Measurements from ENCODE around the gene SGK1. TPM values are rescaled to one million over a fixed set of nuclear protein-coding genes. Genes with fewer than 3 reads are reported as not detected.
A peak's percentile ranks its signal among the peaks of the same experiment; 100 is the strongest.

The SGK1 gene
- total and polyA plus RNA-seq, 10 of the 15 experiments (the other 5 are each of a cell fraction or from before 2014, with no cell fraction given) = 0.62 to 5.1 (median 2.9) TPM

- TF ChIP-seq RBBP5 (conservative IDR thresholded peaks at IDR 0.05) (no peak), ASH2L (IDR thresholded peaks at IDR 0.05; ENCODE audit: borderline replicate concordance, low read depth) (no peak), PBX3 (IDR thresholded peaks at IDR 0.05; ENCODE audit: insufficient replicate concordance, low read depth, low read length) (no peak), ZNF24 (IDR thresholded peaks at IDR 0.05) (no peak)
Observed at GRCh38 chr6:134309227-134309626, 8.7 kb downstream of the SGK1 start (continued).

- intact Hi-C loops (cut with micrococcal nuclease; ENCODE audit: unreplicated experiment) = no loop called here
- FAIRE-seq (no peak), ATAC-seq (no peak), DNase-seq (ENCODE audit: low read depth, low spot score) (no peak)
- no peaks in the 10 kb centered on the region for H3K79me2 ChIP-seq (ENCODE audit: control insufficient read depth, insufficient read depth, low read length)
- no peak overlapping the region for H3K27ac ChIP-seq (ENCODE audit: control insufficient read depth, insufficient read depth)
- ChIA-PET POLR2A (no interaction called here), RAD21 (ENCODE audit: unreplicated experiment) (interaction anchor here (1.1 kb wide), 1 partner anchor 130 kb away, joined by 3 read pairs; no protein-coding TSS in a partner anchor), SMC1A (ENCODE audit: uncharacterized antibody, unreplicated experiment) (interaction anchor here (1.6 kb wide), 1 partner anchor 99 kb away, joined by 3 read pairs; no protein-coding TSS in a partner anchor), CTCF (no interaction called here)
- WGBS (ENCODE audit: insufficient coverage, insufficient replicate concordance, low lambda C conversion rate, missing lambda C conversion rate) = 28% methylated on average over 9 of the region's 9 CpGs
- H3K27me3 ChIP-seq (replicated peaks in 1 of 2; ENCODE audit: control insufficient read depth in 2 of 2, insufficient read depth in 2 of 2, low read length in 1 of 2) = no peaks in the 10 kb centered on the region; a peak in 1 of 4 replicates
- no peaks in the 10 kb centered on the region for H3K9me3 ChIP-seq (replicated peaks; ENCODE audit: control insufficient read depth, insufficient read depth, low read length)
- no TSS peak for BruUV-seq (replicated peaks)
- no peak overlapping the region for H3K4me3 ChIP-seq
- no peak overlapping the region for H3K9ac ChIP-seq (ENCODE audit: control insufficient read depth, insufficient read depth, low read length)
- no peaks in the 10 kb centered on the region for H3K36me3 ChIP-seq (ENCODE audit: control insufficient read depth in 2 of 2, insufficient read depth in 2 of 2, low read length in 1 of 2)
- H4K20me1 ChIP-seq (ENCODE audit: control insufficient read depth, insufficient read depth) = no peaks in the 10 kb centered on the region
- TF ChIP-seq HSF1 (IDR thresholded peaks at IDR 0.05; ENCODE audit: low read depth, low read length) = no peak
- 0 out of 2 replicates have a peak, but pooled peaks have one; percentile 17 for TF ChIP-seq NR2F1 (conservative IDR thresholded peaks at IDR 0.05)
- in situ Hi-C loops (cut with MboI) = no loop called here
- H2AFZ ChIP-seq (ENCODE audit: control insufficient read depth, low read depth, low read length) = no peak overlapping the region; the same call in 1 of the 2 replicates
- no peak overlapping the region for H3K4me2 ChIP-seq (ENCODE audit: control insufficient read depth, insufficient read depth)
- H3K4me1 ChIP-seq (ENCODE audit: control insufficient read depth, insufficient read depth, low read length) = no peaks in the 10 kb centered on the region
Observed at GRCh38 chr6:134308800-134309199, 9.1 kb downstream of the SGK1 start.
